ENCODE data around the gene GIMAP6.
"Not testable (repeated sequence)": the region's sequence is repeated elsewhere in the genome, so short reads cannot be mapped to it uniquely, and the experiment has no call there.

The GIMAP6 gene

GRCh38 chr7:150662821-150663220, 30.6 kb upstream of the GIMAP6 start:
- Mint-ChIP-seq H3K36me3 (ENCODE audit: low read depth) (peaks cover 25% of the 10 kb centered on the region), H3K4me1 (ENCODE audit: low read depth) (peaks cover 69% of the 10 kb centered on the region)
- H3K27me3 Mint-ChIP-seq, result not testable (repeated sequence)

GRCh38 chr7:150660939-150661613, 28.9 kb upstream of the GIMAP6 start:
- H3K27ac Mint-ChIP-seq, result peak overlapping the region; percentile 35
- H3K27me3 Mint-ChIP-seq, result no peaks in the 10 kb centered on the region
- peaks cover 28% of the 10 kb centered on the region for H3K36me3 Mint-ChIP-seq (ENCODE audit: low read depth)
- H3K4me1 Mint-ChIP-seq (ENCODE audit: low read depth), result peaks cover 51% of the 10 kb centered on the region
- H3K9me3 Mint-ChIP-seq, result peaks cover 22% of the 10 kb centered on the region
- H3K4me3 Mint-ChIP-seq, result no peak overlapping the region
- DNase-seq, result no peak

More at GRCh38 chr7:150662821-150663220, 30.6 kb upstream of the GIMAP6 start:
- not testable (repeated sequence) for DNase-seq, H3K4me3 Mint-ChIP-seq
- peaks cover 12% of the 10 kb centered on the region for H3K9me3 Mint-ChIP-seq
- peak overlapping the region; percentile 68 for H3K27ac Mint-ChIP-seq

GRCh38 chr7:150657526-150657925, 25.3 kb upstream of the GIMAP6 start:
- H3K27ac Mint-ChIP-seq, result no peak overlapping the region
- DNase-seq, result no peak
- peaks cover 22% of the 10 kb centered on the region for H3K9me3 Mint-ChIP-seq
- no peaks in the 10 kb centered on the region for H3K27me3 Mint-ChIP-seq
- peaks cover 13% of the 10 kb centered on the region for H3K36me3 Mint-ChIP-seq (ENCODE audit: low read depth)
- no peak overlapping the region for H3K4me3 Mint-ChIP-seq
- peaks cover 28% of the 10 kb centered on the region for H3K4me1 Mint-ChIP-seq (ENCODE audit: low read depth)

GRCh38 chr7:150656047-150656446, 23.9 kb upstream of the GIMAP6 start:
- Mint-ChIP-seq H3K36me3 (ENCODE audit: low read depth) (peaks cover 15% of the 10 kb centered on the region), H3K4me3 (no peak overlapping the region), H3K27me3 (no peaks in the 10 kb centered on the region), H3K9me3 (peaks cover 35% of the 10 kb centered on the region), H3K27ac (no peak overlapping the region), H3K4me1 (ENCODE audit: low read depth) (peaks cover 18% of the 10 kb centered on the region)
- no peak for DNase-seq

- H3K4me3 Mint-ChIP-seq, result no peak overlapping the region
- no peaks in the 10 kb centered on the region for H3K27me3 Mint-ChIP-seq
- H3K27ac Mint-ChIP-seq, result no peak overlapping the region
- peaks cover 39% of the 10 kb centered on the region for H3K9me3 Mint-ChIP-seq
- no peak for DNase-seq
- peaks cover 15% of the 10 kb centered on the region for H3K4me1 Mint-ChIP-seq (ENCODE audit: low read depth)
- H3K36me3 Mint-ChIP-seq (ENCODE audit: low read depth), result peaks cover 13% of the 10 kb centered on the region
Measured at GRCh38 chr7:150654692-150655091, 22.5 kb upstream of the GIMAP6 start.

- no peaks in the 10 kb centered on the region for H3K27me3 Mint-ChIP-seq
- peaks cover 23% of the 10 kb centered on the region for H3K36me3 Mint-ChIP-seq (ENCODE audit: low read depth)
- H3K9me3 Mint-ChIP-seq, result peaks cover 41% of the 10 kb centered on the region
- H3K4me1 Mint-ChIP-seq (ENCODE audit: low read depth), result peaks cover 52% of the 10 kb centered on the region
- peak overlapping the region; percentile 75 for H3K27ac Mint-ChIP-seq
- DNase-seq, result no peak
- H3K4me3 Mint-ChIP-seq, result no peak overlapping the region
Measured at GRCh38 chr7:150649080-150649385, 16.8 kb upstream of the GIMAP6 start.

- peaks cover 26% of the 10 kb centered on the region for H3K36me3 Mint-ChIP-seq (ENCODE audit: low read depth)
Measured at GRCh38 chr7:150648353-150649079, 16.3 kb upstream of the GIMAP6 start.

GRCh38 chr7:150645259-150646020, 13.3 kb upstream of the GIMAP6 start:
- no peak for DNase-seq
- H3K36me3 Mint-ChIP-seq (ENCODE audit: low read depth), result peaks cover 21% of the 10 kb centered on the region
- no peak overlapping the region for H3K4me3 Mint-ChIP-seq
- peak overlapping the region; percentile 22 for H3K27ac Mint-ChIP-seq
- H3K27me3 Mint-ChIP-seq, result no peaks in the 10 kb centered on the region
- H3K9me3 Mint-ChIP-seq, result peaks cover 20% of the 10 kb centered on the region
- H3K4me1 Mint-ChIP-seq (ENCODE audit: low read depth), result peaks cover 58% of the 10 kb centered on the region

More at GRCh38 chr7:150648353-150649079, 16.3 kb upstream of the GIMAP6 start:
- no peak overlapping the region for H3K4me3 Mint-ChIP-seq
- H3K27ac Mint-ChIP-seq, result peak overlapping the region; percentile 75
- H3K27me3 Mint-ChIP-seq, result no peaks in the 10 kb centered on the region
- peaks cover 52% of the 10 kb centered on the region for H3K4me1 Mint-ChIP-seq (ENCODE audit: low read depth)
- DNase-seq, result no peak
- peaks cover 41% of the 10 kb centered on the region for H3K9me3 Mint-ChIP-seq

- no peak overlapping the region for H3K4me3 Mint-ChIP-seq
- no peak for DNase-seq
- H3K4me1 Mint-ChIP-seq (ENCODE audit: low read depth), result peaks cover 47% of the 10 kb centered on the region
- H3K9me3 Mint-ChIP-seq, result peaks cover 29% of the 10 kb centered on the region
- H3K36me3 Mint-ChIP-seq (ENCODE audit: low read depth), result peaks cover 35% of the 10 kb centered on the region
- H3K27me3 Mint-ChIP-seq, result no peaks in the 10 kb centered on the region
- peak overlapping the region; percentile 50 for H3K27ac Mint-ChIP-seq
Measured at GRCh38 chr7:150642926-150643325, 10.7 kb upstream of the GIMAP6 start.

- peaks cover 52% of the 10 kb centered on the region for H3K4me1 Mint-ChIP-seq (ENCODE audit: low read depth)
- no peaks in the 10 kb centered on the region for H3K27me3 Mint-ChIP-seq
- H3K4me3 Mint-ChIP-seq, result no peak overlapping the region
- no peak for DNase-seq
- peaks cover 38% of the 10 kb centered on the region for H3K9me3 Mint-ChIP-seq
- peaks cover 40% of the 10 kb centered on the region for H3K36me3 Mint-ChIP-seq (ENCODE audit: low read depth)
- no peak overlapping the region for H3K27ac Mint-ChIP-seq
Measured at GRCh38 chr7:150641854-150642253, 9.7 kb upstream of the GIMAP6 start.

GRCh38 chr7:150633926-150634325, 1.7 kb upstream of the GIMAP6 start:
- DNase-seq, result no peak
- peaks cover 74% of the 10 kb centered on the region for H3K4me1 Mint-ChIP-seq (ENCODE audit: low read depth)
- no peaks in the 10 kb centered on the region for H3K27me3 Mint-ChIP-seq
- H3K36me3 Mint-ChIP-seq (ENCODE audit: low read depth), result peaks cover 71% of the 10 kb centered on the region
- peak overlapping the region; percentile 8 for H3K4me3 Mint-ChIP-seq
- peak overlapping the region; percentile 80 for H3K27ac Mint-ChIP-seq
- H3K9me3 Mint-ChIP-seq, result peaks cover 33% of the 10 kb centered on the region

GRCh38 chr7:150631084-150631826, 930 bp downstream of the GIMAP6 start:
- Mint-ChIP-seq H3K27me3 (no peaks in the 10 kb centered on the region), H3K36me3 (ENCODE audit: low read depth) (peaks cover 73% of the 10 kb centered on the region), H3K4me3 (peak overlapping the region; percentile 84), H3K4me1 (ENCODE audit: low read depth) (peaks cover 83% of the 10 kb centered on the region), H3K9me3 (peaks cover 20% of the 10 kb centered on the region), H3K27ac (peak overlapping the region; percentile 91)
- DNase-seq, result peak; percentile 67

GRCh38 chr7:150629347-150629746, 2.8 kb downstream of the GIMAP6 start:
- Mint-ChIP-seq H3K36me3 (ENCODE audit: low read depth) (peaks cover 78% of the 10 kb centered on the region), H3K4me3 (no peak overlapping the region), H3K27me3 (no peaks in the 10 kb centered on the region), H3K27ac (no peak overlapping the region), H3K9me3 (peaks cover 20% of the 10 kb centered on the region), H3K4me1 (ENCODE audit: low read depth) (peaks cover 80% of the 10 kb centered on the region)
- no peak for DNase-seq

GRCh38 chr7:150627959-150628358, 4.2 kb downstream of the GIMAP6 start:
- H3K4me1 Mint-ChIP-seq (ENCODE audit: low read depth), result peaks cover 81% of the 10 kb centered on the region
- H3K4me3 Mint-ChIP-seq, result no peak overlapping the region
- no peak for DNase-seq
- no peaks in the 10 kb centered on the region for H3K27me3 Mint-ChIP-seq
- no peak overlapping the region for H3K27ac Mint-ChIP-seq
- peaks cover 20% of the 10 kb centered on the region for H3K9me3 Mint-ChIP-seq
- H3K36me3 Mint-ChIP-seq (ENCODE audit: low read depth), result peaks cover 84% of the 10 kb centered on the region
